NCI-H2227 (cell line): ENCODE data around the gene ZSWIM7.
"Not testable (repeated sequence)": the region's sequence is repeated elsewhere in the genome, so short reads cannot be mapped to it uniquely, and the experiment has no call there.

Source experiments
- DNase-seq: peaks from one replicate; lab custom pipeline; 2025; ENCODE audit not compliant: unreplicated experiment; lab: John Stamatoyannopoulos, UW

ZSWIM7 gene

GRCh38 chr17:15999974-16000827 is 697 bp upstream of the ZSWIM7 start:
- DNase-seq, result peak; percentile 56

- DNase-seq, result no peak
These were observed 1.4 kb downstream of the ZSWIM7 start for GRCh38 chr17:15998031-15998562.

GRCh38 chr17:15996322-15996721 is 3.2 kb downstream of the ZSWIM7 start:
- DNase-seq, result no peak

- DNase-seq, result no peak
These were observed 17.6 kb downstream of the ZSWIM7 start for GRCh38 chr17:15981646-15982580.

- DNase-seq, result no peak
These were observed 18.3 kb downstream of the ZSWIM7 start for GRCh38 chr17:15981208-15981607.

- DNase-seq, result not testable (repeated sequence)
These were observed 20.5 kb downstream of the ZSWIM7 start for GRCh38 chr17:15979013-15979412.

- no peak for DNase-seq
These were observed 20.9 kb downstream of the ZSWIM7 start for GRCh38 chr17:15978606-15979005.

- no peak for DNase-seq
These were observed 21.6 kb downstream of the ZSWIM7 start for GRCh38 chr17:15977894-15978293.

GRCh38 chr17:15973834-15974233 is 25.7 kb downstream of the ZSWIM7 start:
- no peak for DNase-seq

- no peak for DNase-seq
These were observed 26.5 kb downstream of the ZSWIM7 start for GRCh38 chr17:15973016-15973415.

- DNase-seq, result no peak
These were observed 27.0 kb downstream of the ZSWIM7 start for GRCh38 chr17:15972497-15972951.

- no peak for DNase-seq
These were observed 27.6 kb downstream of the ZSWIM7 start for GRCh38 chr17:15971882-15972281.

GRCh38 chr17:15971098-15971678 is 28.3 kb downstream of the ZSWIM7 start:
- DNase-seq, result no peak

- DNase-seq, result no peak
These were observed 29.0 kb downstream of the ZSWIM7 start for GRCh38 chr17:15970500-15970899.

GRCh38 chr17:15969463-15969862 is 30.0 kb downstream of the ZSWIM7 start:
- DNase-seq, result no peak

GRCh38 chr17:15967706-15968399 is 31.7 kb downstream of the ZSWIM7 start:
- DNase-seq, result no peak

- DNase-seq, result no peak
These were observed 32.6 kb downstream of the ZSWIM7 start for GRCh38 chr17:15966879-15967248.

GRCh38 chr17:15966183-15966878 is 33.2 kb downstream of the ZSWIM7 start:
- DNase-seq, result peak; percentile 23

GRCh38 chr17:15965528-15965927 is 34.0 kb downstream of the ZSWIM7 start:
- no peak for DNase-seq

GRCh38 chr17:15963670-15964110 is 35.8 kb downstream of the ZSWIM7 start:
- DNase-seq, result no peak
